ENCODE data around the gene PC. TPM values are rescaled to one million over a fixed set of nuclear protein-coding genes. Genes with fewer than 3 reads are reported as not detected.

The PC gene
- polyA plus RNA-seq, 3 donors = 4.6 to 7.1 (median 6.0) TPM

DNA sequence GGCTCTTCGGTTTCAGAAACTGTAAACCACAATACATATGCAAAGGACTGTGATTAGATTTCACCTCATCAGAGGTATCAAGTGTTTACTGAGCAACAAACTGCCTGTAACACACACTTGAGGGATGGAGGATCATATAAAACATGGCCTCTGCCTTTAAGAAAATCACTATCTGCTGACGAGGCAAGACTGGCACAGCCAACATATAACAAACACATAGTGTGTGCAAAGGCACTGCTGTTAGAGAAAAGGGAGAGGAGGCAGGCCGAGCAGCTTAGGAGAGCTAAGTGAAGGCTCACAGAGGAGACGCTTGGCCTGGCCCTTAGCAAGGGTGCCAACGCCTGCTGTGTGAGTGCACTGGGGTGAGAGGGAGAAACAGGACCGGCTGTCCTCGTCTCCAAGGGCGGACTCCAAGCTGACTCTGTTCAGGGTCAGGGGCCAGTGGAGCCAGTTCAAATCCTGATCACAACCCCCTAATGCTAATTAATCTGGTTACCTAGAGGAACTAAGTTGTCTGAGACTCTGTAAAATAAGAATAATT lies 53.1 kb downstream of the PC start:
- H3K9ac ChIP-seq (ENCODE audit: insufficient read depth, low read length, poor library complexity, severe bottlenecking) = no peak overlapping the region
- H4K20me1 ChIP-seq (ENCODE audit: insufficient read depth, low read length) = no peaks in the 10 kb centered on the region
- no peaks in the 10 kb centered on the region for H3K79me2 ChIP-seq (ENCODE audit: insufficient read depth, low read length)
- no peak overlapping the region for H3K27ac ChIP-seq (ENCODE audit: low read depth in 1 of 2, low read length in 2 of 2)
- intact Hi-C loops (cut with micrococcal nuclease) = no loop called here
- TF ChIP-seq, protein P1, sequence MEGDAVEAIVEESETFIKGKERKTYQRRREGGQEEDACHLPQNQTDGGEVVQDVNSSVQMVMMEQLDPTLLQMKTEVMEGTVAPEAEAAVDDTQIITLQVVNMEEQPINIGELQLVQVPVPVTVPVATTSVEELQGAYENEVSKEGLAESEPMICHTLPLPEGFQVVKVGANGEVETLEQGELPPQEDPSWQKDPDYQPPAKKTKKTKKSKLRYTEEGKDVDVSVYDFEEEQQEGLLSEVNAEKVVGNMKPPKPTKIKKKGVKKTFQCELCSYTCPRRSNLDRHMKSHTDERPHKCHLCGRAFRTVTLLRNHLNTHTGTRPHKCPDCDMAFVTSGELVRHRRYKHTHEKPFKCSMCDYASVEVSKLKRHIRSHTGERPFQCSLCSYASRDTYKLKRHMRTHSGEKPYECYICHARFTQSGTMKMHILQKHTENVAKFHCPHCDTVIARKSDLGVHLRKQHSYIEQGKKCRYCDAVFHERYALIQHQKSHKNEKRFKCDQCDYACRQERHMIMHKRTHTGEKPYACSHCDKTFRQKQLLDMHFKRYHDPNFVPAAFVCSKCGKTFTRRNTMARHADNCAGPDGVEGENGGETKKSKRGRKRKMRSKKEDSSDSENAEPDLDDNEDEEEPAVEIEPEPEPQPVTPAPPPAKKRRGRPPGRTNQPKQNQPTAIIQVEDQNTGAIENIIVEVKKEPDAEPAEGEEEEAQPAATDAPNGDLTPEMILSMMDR (IDR thresholded peaks at IDR 0.05) = no peak
- no peak for DNase-seq
- no peaks in the 10 kb centered on the region for H3K4me1 ChIP-seq (ENCODE audit: control insufficient read depth in 1 of 2, insufficient read depth in 2 of 2, low read length in 2 of 2)
- H3K27me3 ChIP-seq (ENCODE audit: control insufficient read depth in 2 of 2, insufficient read depth in 2 of 2, low read length in 2 of 2) = no peaks in the 10 kb centered on the region
- no peaks in the 10 kb centered on the region for H3K9me3 ChIP-seq (replicated peaks in 1 of 2; ENCODE audit: control insufficient read depth in 1 of 2, insufficient read depth in 1 of 2, low read length in 2 of 2)
- no peaks in the 10 kb centered on the region for H3K36me3 ChIP-seq (replicated peaks in 1 of 2; ENCODE audit: control insufficient read depth in 1 of 2, insufficient read depth in 2 of 2, low read length in 2 of 2)
- no peak overlapping the region for H2AFZ ChIP-seq (ENCODE audit: insufficient read depth, low read depth, low read length, poor library complexity, severe bottlenecking)
- 85% methylated on average over 4 of the region's 8 CpGs for WGBS (ENCODE audit: insufficient coverage)
- H3K9me3 Mint-ChIP-seq = no peaks in the 10 kb centered on the region
- no peaks in the 10 kb centered on the region for H3K4me1 Mint-ChIP-seq
- peaks cover 2 to 15% (median 9%) of the 10 kb centered on the region in 3 donors for H3K27me3 Mint-ChIP-seq (ENCODE audit: low read depth in 3 of 3)
- H3K4me3 Mint-ChIP-seq = no peak overlapping the region
- no peak overlapping the region for H3K27ac Mint-ChIP-seq
- H3K4me2 ChIP-seq (replicated peaks; ENCODE audit: extremely low read depth, low read length, poor library complexity, severe bottlenecking) = no peak overlapping the region
- no peak overlapping the region for H3K4me3 ChIP-seq (replicated peaks in 1 of 3; ENCODE audit: low read depth in 2 of 3, low read length in 3 of 3)
- no peaks in the 10 kb centered on the region for H3K36me3 Mint-ChIP-seq

DNA sequence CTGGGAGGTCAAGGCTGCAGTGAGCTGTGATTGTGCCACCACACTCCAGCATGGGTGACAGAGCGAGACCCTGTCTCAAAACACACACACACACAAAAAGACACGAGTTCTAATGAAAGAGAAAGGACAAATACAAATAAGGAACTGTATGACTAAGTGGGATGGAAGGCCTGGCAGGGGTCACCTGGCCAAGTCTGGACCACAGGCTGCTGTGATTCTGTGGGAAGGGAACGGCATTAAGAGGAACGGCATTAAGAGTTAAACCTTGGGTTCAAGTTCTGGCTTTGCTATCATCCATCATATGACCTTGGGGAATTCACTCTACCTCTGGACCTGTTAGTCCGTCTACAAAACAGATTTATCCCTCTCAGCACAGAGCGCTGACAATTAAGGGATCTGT lies 53.6 kb downstream of the PC start:
- H3K4me3 ChIP-seq (replicated peaks in 1 of 3; ENCODE audit: low read depth in 2 of 3, low read length in 3 of 3) = no peak overlapping the region
- intact Hi-C loops (cut with micrococcal nuclease) = no loop called here
- H4K20me1 ChIP-seq (ENCODE audit: insufficient read depth, low read length) = no peaks in the 10 kb centered on the region
- TF ChIP-seq, protein P1 (IDR thresholded peaks at IDR 0.05) = no peak
- 95% methylated on average over 2 of the region's 6 CpGs for WGBS (ENCODE audit: insufficient coverage)
- Mint-ChIP-seq H3K4me1 (no peaks in the 10 kb centered on the region), H3K36me3 (no peaks in the 10 kb centered on the region), H3K27me3 (ENCODE audit: low read depth in 3 of 3) (peaks cover 2 to 16% (median 9%) of the 10 kb centered on the region in 3 donors), H3K9me3 (no peaks in the 10 kb centered on the region), H3K4me3 (no peak overlapping the region), H3K27ac (no peak overlapping the region)
- H3K4me1 ChIP-seq (ENCODE audit: control insufficient read depth in 1 of 2, insufficient read depth in 2 of 2, low read length in 2 of 2) = no peaks in the 10 kb centered on the region
- no peaks in the 10 kb centered on the region for H3K9me3 ChIP-seq (replicated peaks in 1 of 2; ENCODE audit: control insufficient read depth in 1 of 2, insufficient read depth in 1 of 2, low read length in 2 of 2)
- no peak overlapping the region for H3K4me2 ChIP-seq (replicated peaks; ENCODE audit: extremely low read depth, low read length, poor library complexity, severe bottlenecking)
- H3K9ac ChIP-seq (ENCODE audit: insufficient read depth, low read length, poor library complexity, severe bottlenecking) = no peak overlapping the region
- H2AFZ ChIP-seq (ENCODE audit: insufficient read depth, low read depth, low read length, poor library complexity, severe bottlenecking) = no peak overlapping the region
- H3K27me3 ChIP-seq (ENCODE audit: control insufficient read depth in 2 of 2, insufficient read depth in 2 of 2, low read length in 2 of 2) = no peaks in the 10 kb centered on the region
- no peak for DNase-seq
- no peaks in the 10 kb centered on the region for H3K36me3 ChIP-seq (replicated peaks in 1 of 2; ENCODE audit: control insufficient read depth in 1 of 2, insufficient read depth in 2 of 2, low read length in 2 of 2)
- H3K79me2 ChIP-seq (ENCODE audit: insufficient read depth, low read length) = no peaks in the 10 kb centered on the region
- H3K27ac ChIP-seq (ENCODE audit: low read depth in 1 of 2, low read length in 2 of 2) = no peak overlapping the region
